ENCODE data around the gene AP4M1.
"Not testable (repeated sequence)": the region's sequence is repeated elsewhere in the genome, so short reads cannot be mapped to it uniquely, and the experiment has no call there.

The AP4M1 gene

DNA sequence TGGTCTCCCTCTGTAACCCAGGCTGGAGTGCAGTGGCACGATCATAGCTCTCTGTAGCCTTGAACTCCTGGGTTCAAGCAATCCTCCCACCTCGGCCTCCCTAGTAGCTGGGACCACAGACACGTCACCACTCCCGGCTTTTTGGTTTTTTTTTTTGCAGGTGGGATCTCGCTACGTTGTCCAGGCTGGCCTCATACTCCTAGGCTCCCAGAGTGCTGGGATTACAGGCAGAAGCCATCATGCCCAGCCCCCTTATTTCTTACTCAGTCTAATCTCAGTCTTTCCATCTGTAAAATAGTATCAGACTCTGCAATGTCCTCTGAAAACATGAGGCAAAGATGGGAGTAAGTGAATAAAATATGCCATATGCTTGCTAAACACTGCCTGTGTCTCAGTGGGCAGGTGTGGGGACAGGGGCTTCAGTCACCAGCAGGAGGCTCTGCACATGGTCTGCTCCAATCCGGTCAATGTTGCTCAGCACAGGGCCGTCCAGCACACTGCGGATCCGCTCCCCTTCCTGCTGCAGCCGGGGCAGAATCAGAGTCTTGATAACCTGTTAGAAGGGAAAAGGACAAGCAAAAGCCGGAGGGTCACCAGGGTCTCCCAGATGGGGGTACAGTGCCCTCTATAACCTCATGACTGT lies 8.2 kb downstream of the AP4M1 start:
- no peak for DNase-seq

DNA sequence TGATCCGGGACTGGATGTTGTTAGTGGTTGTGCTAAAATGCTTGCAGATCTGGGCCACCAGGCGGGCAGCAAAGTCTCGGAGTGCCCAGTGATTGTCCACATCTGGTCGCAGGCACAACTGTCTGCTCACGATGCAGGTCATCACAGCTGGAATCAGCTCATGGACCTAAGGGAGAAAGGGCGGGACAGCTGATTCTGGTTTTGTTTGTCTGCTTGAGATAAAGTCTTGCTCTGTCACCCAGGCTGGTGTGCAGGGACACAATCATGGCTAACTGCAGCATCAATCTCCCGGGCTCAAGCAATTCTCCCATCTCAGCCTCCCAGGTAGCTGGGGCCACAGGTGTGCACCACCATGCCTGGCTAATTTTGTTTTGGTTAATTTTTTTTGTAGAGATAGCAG lies 9.7 kb downstream of the AP4M1 start:
- DNase-seq = no peak

DNA sequence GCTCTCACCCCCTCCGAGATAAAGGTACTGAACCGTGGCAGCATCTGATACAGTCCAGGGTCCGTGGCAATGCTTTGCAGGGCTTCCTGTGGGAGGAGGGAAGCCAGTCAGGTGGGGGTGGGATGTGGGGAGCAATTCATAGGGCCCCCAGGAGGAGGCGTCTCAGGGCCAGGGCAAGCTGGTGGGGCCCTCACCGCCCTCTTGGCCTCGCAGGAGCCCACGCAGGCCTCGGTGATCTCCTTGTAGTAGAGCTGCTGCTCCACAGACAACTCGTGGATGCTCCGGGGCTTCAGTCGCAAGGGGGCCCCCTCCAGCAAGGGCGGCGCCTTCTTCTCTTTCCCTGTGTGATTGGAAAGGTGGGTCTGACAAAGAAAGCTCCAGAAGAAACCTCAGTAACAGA lies 10.5 kb downstream of the AP4M1 start:
- DNase-seq = no peak

DNA sequence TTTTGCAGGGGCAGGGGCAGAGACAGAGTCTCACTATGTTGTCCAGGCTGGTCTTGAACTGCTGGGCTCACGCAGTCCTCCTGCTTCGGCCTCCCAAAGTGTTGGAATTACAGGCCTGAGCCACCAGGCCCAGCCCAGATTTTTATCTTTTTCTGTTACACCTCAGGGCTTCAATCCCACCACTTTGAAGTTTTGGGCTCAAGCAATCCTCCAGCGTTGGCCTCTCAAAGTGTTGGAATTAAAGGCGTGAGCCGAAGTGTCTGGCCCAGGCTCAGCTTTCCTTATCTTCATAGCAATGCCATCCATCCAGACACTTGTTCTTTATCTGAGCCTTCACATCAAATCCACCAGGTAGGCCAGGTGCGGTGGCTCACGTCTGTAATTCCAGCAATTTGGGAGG lies 13.6 kb downstream of the AP4M1 start:
- no peak for DNase-seq

DNA sequence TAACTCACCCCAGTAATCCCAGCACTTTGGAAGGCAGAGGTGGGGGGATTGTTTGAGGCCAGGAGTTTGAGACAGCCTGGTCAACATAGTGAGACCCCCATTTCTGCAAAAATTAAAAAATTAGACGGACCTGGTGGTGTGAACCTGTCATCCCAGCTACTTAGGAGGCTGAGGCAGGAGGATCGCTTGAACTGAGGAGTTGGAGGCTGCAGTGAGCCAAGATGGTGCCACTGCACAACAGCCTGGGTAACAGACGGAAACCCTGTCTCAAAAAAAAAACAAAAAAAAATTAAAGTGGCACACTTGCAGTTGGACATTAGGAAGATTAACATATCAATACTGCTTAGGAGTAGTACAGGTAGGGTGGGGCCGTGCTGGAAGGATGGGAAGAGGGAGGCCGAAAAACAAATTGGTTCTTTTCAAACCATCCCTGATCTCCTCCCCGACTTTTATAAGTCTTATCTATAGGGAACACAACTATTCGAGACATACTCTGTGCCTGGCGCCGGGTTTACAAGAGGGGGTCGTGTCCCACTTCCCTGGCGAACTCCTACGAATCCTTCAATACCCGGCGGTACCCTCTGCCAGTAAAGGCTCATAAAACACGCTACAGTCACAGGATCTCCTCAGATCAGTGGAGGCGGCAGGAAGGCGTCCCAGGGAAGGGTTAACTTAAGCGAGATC lies 17.1 kb downstream of the AP4M1 start:
- no peak for DNase-seq

DNA sequence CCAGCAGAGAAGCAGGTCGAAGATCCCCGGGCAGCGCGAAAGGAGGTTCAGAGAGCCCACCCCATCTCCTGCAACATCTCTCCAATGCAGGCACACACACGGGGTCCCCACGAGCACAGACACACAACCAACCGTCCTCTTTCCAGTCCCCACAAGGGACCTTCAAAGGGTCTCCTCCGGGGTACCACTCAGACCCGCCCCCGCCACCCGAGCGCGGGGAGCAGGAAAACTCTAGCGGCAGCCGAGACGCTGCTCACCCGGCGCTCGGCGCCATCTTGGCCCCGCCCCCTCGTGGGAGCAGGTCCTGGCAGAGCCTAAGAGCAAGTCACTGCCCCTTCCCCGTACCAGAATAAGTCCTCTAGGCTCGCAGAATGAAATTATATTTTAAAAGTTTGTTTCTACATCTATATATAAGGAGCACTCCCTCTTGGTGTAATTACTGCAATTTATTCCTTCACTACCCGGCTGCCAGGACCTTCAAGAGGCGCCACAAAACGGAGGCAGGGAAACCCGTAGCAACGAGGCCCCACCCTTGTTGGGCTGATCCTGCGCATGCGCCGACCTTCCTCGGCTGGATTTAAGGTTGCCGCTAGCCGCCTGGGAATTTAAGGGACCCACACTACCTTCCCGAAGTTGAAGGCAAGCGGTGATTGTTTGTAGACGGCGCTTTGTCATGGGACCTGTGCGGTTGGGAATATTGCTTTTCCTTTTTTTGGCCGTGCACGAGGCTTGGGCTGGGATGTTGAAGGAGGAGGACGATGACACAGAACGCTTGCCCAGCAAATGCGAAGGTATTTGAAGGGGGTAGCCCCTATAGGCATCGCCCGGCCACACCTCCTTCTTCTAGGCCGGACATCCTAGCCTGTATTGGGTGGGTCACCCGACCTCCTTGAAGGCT lies 17.9 kb downstream of the AP4M1 start, which contains the start of the genes CNPY4 and TAF6:
Gene CNPY4 (plus strand): TSS at position 563 of the 898 bp plus-strand sequence. CDS start 111 bp downstream, at position 674.
Gene TAF6 (minus strand): TSS at position 287 of the 898 bp plus-strand sequence. CDS start 5,149 bp downstream, outside the sequence.
- DNase-seq = peak; percentile 96

DNA sequence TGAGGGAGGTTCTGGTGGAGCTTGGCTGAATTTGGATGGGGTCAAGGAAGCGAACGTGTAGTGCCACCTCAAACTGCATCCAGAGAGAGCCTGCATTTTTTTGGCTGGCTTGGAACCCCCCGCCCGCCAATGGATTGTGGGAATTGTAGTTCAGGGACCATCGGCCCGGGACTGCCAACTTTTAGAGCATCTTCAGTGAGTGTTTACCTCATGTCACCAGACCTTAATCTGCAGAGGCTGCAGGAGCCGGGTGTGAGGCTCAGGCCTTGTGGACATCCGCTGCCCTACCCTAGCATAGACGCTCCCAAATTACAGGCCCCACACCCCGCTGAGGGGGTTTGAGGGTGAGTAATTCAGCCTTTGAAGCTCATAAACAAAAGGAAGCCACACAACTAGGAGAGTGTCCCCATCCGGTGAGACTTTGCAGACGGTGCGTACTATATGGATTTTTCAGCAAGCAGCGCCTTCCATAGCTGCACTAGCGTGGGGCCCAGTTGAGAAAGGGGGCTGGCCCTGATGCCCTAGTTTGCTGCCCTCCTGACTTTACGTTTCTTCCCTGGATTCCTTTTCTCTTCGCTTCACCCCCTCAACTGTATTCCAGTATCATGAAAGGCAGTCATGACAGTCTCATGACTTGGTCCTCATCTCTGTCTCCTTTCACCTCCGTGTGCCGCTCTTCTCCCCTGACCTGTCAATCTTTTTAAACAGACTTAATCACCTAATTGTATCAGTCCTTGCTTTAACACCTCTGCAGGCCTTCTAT lies 18.7 kb downstream of the AP4M1 start:
- DNase-seq = peak; percentile 78

DNA sequence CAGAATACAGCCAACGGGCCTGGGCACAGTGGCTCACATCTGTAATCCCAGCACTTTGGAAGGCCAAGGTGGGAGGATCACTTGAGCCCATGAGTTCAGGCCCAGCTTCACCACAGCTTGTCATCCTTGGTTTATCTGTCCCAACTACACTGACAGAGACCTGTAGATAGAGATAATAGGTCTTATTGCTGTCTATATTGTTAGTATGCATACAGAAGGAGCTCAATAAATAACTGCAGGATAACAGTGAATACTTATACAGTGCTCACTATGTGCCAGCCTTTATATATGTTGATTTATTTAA lies 19.2 kb downstream of the AP4M1 start:
- no peak for DNase-seq

DNA sequence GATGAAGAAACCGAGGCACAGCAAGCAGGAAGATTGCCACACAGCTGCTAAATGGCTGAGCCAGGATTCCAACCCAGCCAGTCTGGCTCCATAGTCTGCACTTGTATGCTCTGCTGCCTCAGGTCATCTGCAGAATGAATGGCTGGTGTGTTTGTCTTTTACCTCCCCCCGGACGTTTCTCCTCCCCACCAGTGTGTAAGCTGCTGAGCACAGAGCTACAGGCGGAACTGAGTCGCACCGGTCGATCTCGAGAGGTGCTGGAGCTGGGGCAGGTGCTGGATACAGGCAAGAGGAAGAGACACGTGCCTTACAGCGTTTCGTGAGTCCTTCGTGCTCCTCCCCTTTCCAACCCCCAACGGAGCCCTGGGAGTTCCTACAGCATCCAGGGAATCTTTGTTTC lies 20.6 kb downstream of the AP4M1 start:
- DNase-seq = no peak

DNA sequence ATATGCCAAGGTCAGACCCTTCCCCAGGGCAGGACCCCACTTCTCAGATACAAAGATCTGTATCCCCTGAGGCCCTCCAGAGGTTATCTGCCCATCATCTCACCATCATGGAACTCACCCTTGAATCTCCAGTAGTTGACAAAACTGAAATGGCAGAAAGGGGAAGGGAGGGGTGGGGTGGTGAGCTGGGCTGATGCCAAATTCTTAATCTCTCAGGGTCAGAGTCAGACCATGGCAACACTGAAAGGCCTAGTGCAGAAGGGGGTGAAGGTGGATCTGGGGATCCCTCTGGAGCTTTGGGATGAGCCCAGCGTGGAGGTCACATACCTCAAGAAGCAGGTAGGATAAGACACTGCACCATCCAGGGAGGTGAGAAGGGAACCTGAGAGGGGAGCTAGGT lies 21.1 kb downstream of the AP4M1 start:
- no peak for DNase-seq

DNA sequence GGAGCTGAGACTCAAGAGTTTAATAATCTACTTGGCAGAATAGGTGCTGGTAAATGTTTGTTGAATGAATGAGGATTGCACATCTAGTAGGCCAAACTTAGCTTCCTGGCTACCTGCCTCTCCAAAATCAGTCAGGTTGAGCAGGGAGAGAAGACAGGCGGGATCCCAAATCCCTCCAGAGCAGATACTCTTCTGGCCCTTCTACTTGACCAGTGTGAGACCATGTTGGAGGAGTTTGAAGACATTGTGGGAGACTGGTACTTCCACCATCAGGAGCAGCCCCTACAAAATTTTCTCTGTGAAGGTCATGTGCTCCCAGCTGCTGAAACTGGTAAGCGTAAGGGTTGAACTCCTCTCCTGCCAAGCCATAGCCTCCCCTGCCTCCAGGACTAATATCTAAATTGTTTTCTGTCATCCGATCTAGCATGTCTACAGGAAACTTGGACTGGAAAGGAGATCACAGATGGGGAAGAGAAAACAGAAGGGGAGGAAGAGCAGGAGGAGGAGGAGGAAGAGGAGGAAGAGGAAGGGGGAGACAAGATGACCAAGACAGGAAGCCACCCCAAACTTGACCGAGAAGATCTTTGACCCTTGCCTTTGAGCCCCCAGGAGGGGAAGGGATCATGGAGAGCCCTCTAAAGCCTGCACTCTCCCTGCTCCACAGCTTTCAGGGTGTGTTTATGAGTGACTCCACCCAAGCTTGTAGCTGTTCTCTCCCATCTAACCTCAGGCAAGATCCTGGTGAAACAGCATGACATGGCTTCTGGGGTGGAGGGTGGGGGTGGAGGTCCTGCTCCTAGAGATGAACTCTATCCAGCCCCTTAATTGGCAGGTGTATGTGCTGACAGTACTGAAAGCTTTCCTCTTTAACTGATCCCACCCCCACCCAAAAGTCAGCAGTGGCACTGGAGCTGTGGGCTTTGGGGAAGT lies 23.1 kb downstream of the AP4M1 start:
- DNase-seq = no peak

DNA sequence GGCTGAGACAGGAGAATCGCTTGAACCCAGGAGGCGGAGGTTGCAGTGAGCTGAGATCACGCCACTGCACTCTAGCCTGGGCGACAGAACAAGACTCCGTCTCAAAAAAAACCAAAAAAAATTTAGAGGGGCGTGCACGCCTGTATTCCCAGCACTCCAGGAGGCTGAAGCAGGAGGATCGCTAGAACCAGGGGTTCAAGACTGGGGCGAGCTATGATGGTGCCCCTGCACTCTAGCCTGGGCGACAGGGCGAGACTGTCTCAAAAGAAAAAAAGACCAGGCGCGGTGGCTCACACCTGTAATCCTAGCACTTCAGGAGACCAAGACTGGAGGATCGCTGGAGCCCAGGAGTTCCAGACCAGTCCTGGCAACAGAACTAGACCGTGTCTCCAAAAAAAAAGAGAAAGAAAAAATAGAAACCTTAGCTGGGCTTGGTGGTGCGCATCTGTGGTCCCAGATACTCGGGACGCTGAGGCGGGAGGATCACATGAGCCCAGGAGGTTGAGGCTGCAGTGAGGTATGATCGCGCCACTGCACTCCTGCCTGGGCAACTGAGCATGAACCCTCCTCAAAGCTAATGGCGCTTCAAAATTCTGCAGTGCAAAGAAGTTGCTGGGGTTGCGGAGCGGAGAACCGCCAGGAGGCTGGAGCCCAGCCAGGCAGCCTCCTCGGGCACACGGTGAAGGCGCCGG lies 24.9 kb downstream of the AP4M1 start:
- DNase-seq = peak; percentile 26

DNA sequence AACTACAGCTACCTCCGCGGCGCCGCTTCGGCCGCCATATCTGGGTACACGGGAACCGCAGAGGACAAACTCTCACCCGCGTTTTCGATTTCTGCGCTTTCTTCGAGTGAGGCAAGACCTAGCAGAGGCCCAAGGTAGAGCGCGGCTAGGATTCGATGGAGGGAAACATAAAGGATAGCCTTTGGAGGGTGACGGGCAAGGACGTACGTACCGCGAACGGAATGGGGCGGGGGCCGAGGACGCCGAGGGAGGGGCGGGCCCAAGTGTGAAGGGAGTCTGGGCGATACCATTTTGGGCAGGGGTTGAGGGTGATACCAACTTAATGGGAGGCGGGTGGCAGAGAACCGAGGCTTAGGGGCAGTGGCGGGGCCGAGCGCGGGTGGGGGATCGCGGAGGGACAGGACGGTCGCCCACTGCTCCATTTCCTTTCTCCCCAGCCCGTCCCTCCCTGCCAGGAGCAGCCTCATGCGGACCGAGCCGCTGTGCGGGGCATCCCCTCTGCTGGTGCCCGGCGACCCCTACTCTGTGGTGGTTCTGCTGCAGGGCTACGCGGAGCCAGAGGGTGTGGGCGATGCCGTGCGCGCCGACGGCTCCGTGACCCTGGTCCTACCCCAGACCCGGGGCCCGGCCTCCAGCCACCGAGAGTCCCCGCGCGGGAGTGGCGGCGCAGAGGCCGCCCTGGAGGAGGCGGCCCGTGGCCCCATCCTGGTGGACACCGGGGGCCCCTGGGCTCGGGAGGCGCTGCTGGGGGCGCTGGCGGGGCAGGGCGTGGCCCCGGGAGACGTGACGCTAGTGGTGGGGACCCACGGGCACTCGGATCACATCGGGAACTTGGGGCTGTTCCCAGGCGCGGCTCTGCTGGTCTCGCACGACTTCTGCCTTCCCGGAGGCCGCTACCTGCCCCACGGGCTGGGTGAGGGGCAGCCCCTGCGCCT lies 25.8 kb downstream of the AP4M1 start, which contains the start of gene MBLAC1:
Gene MBLAC1 (plus strand): TSS at position 37 of the 935 bp plus-strand sequence. CDS start 429 bp downstream, at position 466.
- DNase-seq = peak; percentile 94

DNA sequence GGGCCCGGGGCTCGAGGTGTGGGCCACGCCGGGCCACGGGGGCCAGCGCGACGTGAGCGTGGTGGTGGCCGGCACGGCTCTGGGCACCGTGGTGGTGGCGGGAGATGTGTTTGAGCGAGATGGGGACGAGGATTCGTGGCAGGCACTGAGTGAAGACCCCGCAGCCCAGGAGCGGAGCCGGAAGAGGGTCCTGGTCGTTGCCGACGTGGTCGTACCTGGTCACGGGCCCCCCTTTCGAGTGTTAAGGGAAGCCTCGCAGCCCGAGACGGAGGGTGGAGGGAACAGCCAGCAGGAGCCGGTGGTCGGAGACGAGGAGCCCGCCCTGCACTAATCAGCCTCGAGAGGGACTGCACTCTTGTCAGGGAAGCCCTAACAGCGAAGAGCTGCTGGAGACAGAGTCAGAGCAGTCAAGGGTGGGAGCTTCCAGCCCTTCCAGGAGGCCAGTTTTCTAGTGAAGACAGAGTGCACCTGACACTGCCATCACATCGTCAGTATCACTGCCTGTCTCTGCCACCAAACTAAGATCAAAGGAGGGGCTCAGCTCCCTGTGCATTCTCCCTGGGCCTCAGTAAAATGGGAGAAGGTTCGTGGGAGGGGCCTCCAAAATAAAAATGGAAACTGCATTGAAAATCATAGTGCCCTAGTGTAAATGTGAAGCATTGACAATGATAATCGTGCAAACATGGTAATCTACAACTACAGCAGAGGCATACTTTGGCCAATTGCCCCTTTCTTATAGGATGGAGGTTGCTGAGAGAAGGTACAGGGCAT lies 26.6 kb downstream of the AP4M1 start:
- peak; percentile 33 for DNase-seq

DNA sequence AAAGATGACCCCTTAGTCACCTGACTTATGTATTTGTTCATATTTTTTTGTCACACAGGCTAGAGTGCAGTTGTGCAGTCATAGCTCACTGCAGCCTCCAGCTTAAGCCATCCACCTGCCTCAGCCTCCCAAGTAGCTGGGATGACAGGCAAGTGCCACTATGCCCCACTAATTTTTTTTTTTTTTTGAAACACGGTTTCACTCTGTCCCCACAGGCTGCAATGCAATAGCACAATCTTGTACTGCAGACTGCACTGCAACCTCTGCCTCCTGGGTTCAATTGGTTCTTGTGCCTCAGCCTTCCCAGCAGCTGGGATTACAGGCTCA lies 27.2 kb downstream of the AP4M1 start:
- no peak for DNase-seq

DNA sequence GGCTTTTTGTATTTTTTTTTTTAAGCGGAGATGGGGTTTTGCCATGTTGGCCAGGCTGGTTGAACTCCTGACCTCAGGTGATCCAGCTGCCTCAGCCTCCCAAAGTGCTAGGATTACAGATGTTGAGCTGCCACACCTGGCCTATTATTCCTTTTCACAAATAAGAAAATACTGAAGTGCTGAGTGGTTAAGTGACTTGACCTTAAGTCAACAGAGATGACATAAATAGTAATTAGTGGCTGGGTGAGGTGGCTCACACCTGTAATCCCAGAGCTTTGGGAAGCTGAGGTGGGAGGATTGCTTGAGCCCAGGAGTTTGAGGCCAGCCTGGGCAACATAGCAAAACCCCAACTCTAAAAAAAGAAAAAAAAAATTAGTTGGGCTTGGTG lies 28.8 kb downstream of the AP4M1 start:
- not testable (repeated sequence) for DNase-seq

DNA sequence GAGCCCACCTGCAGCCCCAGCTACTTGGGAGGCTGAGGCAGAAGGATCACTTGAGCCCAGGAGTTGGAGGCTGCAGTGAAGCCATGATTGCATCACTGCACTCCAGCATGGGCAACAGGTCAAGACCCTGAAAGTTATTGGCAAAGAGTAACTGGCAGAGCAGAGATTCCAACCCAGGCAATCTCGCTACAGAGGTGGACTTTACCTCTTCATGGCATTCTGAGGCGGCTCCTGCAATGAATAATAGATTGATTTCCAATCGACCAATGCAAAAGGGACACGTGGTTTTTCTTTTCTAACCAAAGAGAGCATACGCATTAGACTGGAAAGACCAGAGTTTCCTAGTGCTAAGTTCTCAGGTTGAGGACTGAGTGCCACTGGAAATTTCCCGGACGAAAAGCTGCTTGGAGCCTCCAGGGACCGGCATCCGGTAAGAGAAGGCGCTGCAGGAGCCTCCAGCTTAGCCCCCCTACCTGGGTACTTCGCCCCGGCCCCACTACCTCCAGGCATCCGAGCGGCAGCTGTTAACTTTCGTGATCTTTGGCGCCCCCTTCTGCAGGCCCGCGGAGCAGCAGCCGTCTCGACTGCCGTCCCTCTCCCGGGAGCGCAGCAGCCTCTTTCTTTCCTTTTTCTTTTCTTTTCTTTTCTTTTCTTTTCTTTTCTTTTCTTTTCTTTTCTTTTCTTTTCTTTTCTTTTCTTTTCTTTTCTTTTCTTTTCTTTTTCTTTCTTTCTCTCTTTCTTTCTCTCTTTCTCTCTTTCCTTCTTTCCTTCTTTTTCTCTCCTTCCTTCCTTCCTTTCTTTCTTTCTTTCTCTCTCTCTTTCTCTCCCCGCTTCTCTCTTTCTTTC lies 29.4 kb downstream of the AP4M1 start:
- peak; percentile 87 for DNase-seq

DNA sequence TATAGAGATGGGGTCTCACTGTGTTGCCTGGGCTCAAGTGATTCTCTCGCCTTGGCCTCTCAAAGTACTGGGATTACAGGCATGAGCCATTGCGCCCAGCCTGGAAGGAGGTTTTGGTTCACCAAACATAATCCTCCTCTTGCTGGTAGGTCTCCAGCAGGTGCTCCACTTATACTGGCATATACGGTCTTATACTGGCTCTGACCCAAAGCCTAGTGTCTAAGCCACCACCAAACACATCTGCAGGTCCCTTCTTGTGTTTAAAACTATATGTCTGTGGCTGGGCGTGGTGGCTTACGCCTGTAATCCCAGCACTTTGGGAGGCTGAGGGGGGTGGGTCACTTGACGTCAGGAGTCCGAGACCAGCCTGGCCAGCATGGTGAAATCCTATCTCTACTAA lies 30.7 kb downstream of the AP4M1 start:
- DNase-seq = no peak
